Neuronal stem cell (in vitro differentiated cells): ENCODE measurements around the gene KRT27.

ENCODE experiments used
- DNase-seq: peaks from one replicate; pipeline ENCODE4 v3.0.0-alpha.2; 2013; ENCODE audit warnings: low spot score
- H2AFZ ChIP-seq: one replicate; pipeline ENCODE4 v1.6.1; 2013; ENCODE audit warnings: mild to moderate bottlenecking, low read length, inconsistent platforms
- H2AK5ac ChIP-seq: 2 replicates; pipeline ENCODE4 v1.6.1; 2013; ENCODE audit warnings: low read depth, mild to moderate bottlenecking, inconsistent platforms, low read length, moderate library complexity, mixed read lengths
- H2BK120ac ChIP-seq: 2 replicates; pipeline ENCODE4 v1.6.1; 2013; ENCODE audit warnings: low read depth, mild to moderate bottlenecking, inconsistent platforms, low read length, moderate library complexity, mixed read lengths
- H2BK12ac ChIP-seq: one replicate; pipeline ENCODE4 v1.6.1; 2013; ENCODE audit warnings: low read length, inconsistent platforms
- H2BK15ac ChIP-seq: 2 replicates; pipeline ENCODE4 v1.6.1; 2013; ENCODE audit warnings: mild to moderate bottlenecking, low read length, inconsistent platforms, mixed read lengths
- H2BK5ac ChIP-seq: one replicate; pipeline ENCODE4 v1.6.1; 2013; ENCODE audit warnings: inconsistent platforms, mild to moderate bottlenecking, low read length, moderate library complexity
- H3K14ac ChIP-seq: one replicate; pipeline ENCODE4 v1.6.1; 2013; ENCODE audit warnings: low read length, inconsistent platforms
- H3K18ac ChIP-seq: 2 replicates; pipeline ENCODE4 v1.6.1; 2013; ENCODE audit warnings: low read length, inconsistent platforms
- H3K23ac ChIP-seq: 2 replicates; pipeline ENCODE4 v1.6.1; 2013; ENCODE audit warnings: low read depth, mild to moderate bottlenecking, mixed read lengths, low read length, inconsistent platforms; ENCODE audit not compliant: poor library complexity
- H3K27ac ChIP-seq: replicated peaks from 3 replicates; pipeline ENCODE4 v1.5.1; 2013; ENCODE audit warnings: low read length, inconsistent platforms
- H3K27me3 ChIP-seq, 3 experiments: 2 replicates each; pipeline ENCODE4 v1.6.1; 2013; ENCODE audit warnings: low read length in 3 of 3, mild to moderate bottlenecking in 2 of 3, inconsistent platforms in 1 of 3, low read depth in 1 of 3, mixed read lengths in 1 of 3, moderate library complexity in 1 of 3; ENCODE audit not compliant: control insufficient read depth in 3 of 3, insufficient read depth in 3 of 3
- H3K36me3 ChIP-seq, 2 donors: replicated peaks in 1 of 2; 2 replicates each; pipeline ENCODE4 v1.6.1; 2013; ENCODE audit warnings: low read length in 2 of 2; ENCODE audit not compliant: control insufficient read depth in 2 of 2, insufficient read depth in 2 of 2
- H3K4ac ChIP-seq: 2 replicates; pipeline ENCODE4 v1.6.1; 2013; ENCODE audit warnings: inconsistent platforms, mild to moderate bottlenecking, low read length, moderate library complexity
- H3K4me1 ChIP-seq, 2 donors: 1 replicate in 1 of 2; 2 replicates in 1 of 2; pipeline ENCODE4 v1.6.1; 2013; ENCODE audit warnings: low read length in 2 of 2, low read depth in 1 of 2; ENCODE audit not compliant: control insufficient read depth in 2 of 2, insufficient read depth in 1 of 2
- H3K4me2 ChIP-seq: one replicate; pipeline ENCODE4 v1.6.1; 2013; ENCODE audit warnings: mild to moderate bottlenecking, low read length, inconsistent platforms; ENCODE audit not compliant: insufficient read depth, poor library complexity, severe bottlenecking
- H3K4me3 ChIP-seq, 2 donors: 2 replicates each; pipeline ENCODE4 v1.5.1; 2013; ENCODE audit warnings: low read length in 2 of 2, mild to moderate bottlenecking in 2 of 2, inconsistent platforms in 1 of 2, moderate library complexity in 1 of 2
- H3K79me1 ChIP-seq: one replicate; pipeline ENCODE4 v1.6.1; 2013; ENCODE audit warnings: low read depth, mild to moderate bottlenecking, inconsistent platforms, low read length, moderate library complexity
- H3K9ac ChIP-seq: one replicate; pipeline ENCODE4 v1.6.1; 2013; ENCODE audit warnings: mild to moderate bottlenecking, low read depth, low read length, inconsistent platforms; ENCODE audit not compliant: poor library complexity
- H3K9me3 ChIP-seq, 2 donors: replicated peaks in 1 of 2; 2 replicates each; pipeline versions ENCODE3 to v1.6.1; 2013; ENCODE audit warnings: low read length in 2 of 2, mild to moderate bottlenecking in 2 of 2, inconsistent platforms in 1 of 2, low read depth in 1 of 2, mixed read lengths in 1 of 2, moderate library complexity in 1 of 2; ENCODE audit not compliant: control insufficient read depth in 2 of 2, insufficient read depth in 1 of 2
- H4K8ac ChIP-seq: one replicate; pipeline ENCODE4 v1.6.1; 2013; ENCODE audit warnings: low read depth, mild to moderate bottlenecking, inconsistent platforms, low read length, moderate library complexity
- H4K91ac ChIP-seq: one replicate; pipeline ENCODE4 v1.6.1; 2013; ENCODE audit warnings: low read length, low read depth, mild to moderate bottlenecking, inconsistent platforms; ENCODE audit not compliant: poor library complexity
- WGBS, 2 donors: extraction: QIAGEN DNeasy Blood & Tissue Kit; methylation state at CpG; one replicate each; pipeline ENCODE4 v1.1.7; 2013; ENCODE audit warnings: missing lambda C conversion rate in 2 of 2, mixed read lengths in 1 of 2; ENCODE audit not compliant: insufficient read length in 2 of 2, insufficient replicate concordance in 1 of 2; ENCODE audit errors: extremely low coverage in 2 of 2; 5-methylcytosine and 5-hydroxymethylcytosine counted together

The KRT27 gene

GRCh38 chr17:40772101-40772500 lies 10.2 kb downstream of the KRT27 start, which contains the start of gene KRT26:
TSS of gene KRT26 (minus strand) at chr17:40772201. CDS start at chr17:40772113, 88 bp downstream.
- no peak within 1 kb of the TSS for H4K8ac ChIP-seq
- peaks cover 0 to 2% of the 10 kb centered on the region in 2 donors for H3K9me3 ChIP-seq
- peak within 1 kb of the TSS in 1 of 2 donors; percentile 64 for H3K4me3 ChIP-seq
- peak within 1 kb of the TSS; percentile 82 for H2BK5ac ChIP-seq
- H3K23ac ChIP-seq = no peak within 1 kb of the TSS
- no peaks in the 10 kb centered on the region for H3K4me1 ChIP-seq
- H3K27me3 ChIP-seq = peaks cover 0 to 21% (median 2%) of the 10 kb centered on the region in 3 experiments
- no peak within 1 kb of the TSS for H2AK5ac ChIP-seq
- H2BK12ac ChIP-seq = no peak within 1 kb of the TSS
- no peaks in the 10 kb centered on the region for H3K79me1 ChIP-seq
- no peaks in the 10 kb centered on the region for H3K36me3 ChIP-seq
- no peak within 1 kb of the TSS for H2BK120ac ChIP-seq
- H3K9ac ChIP-seq = no peak within 1 kb of the TSS
- H3K27ac ChIP-seq = no peak within 1 kb of the TSS
- H2BK15ac ChIP-seq = no peak within 1 kb of the TSS
- no peak within 1 kb of the TSS for H3K4ac ChIP-seq
- H2AFZ ChIP-seq = no peak within 1 kb of the TSS
- no peak within 1 kb of the TSS for H3K4me2 ChIP-seq
- WGBS, 2 donors = no CpG with 5 or more reads among the region's 3 CpGs
- H4K91ac ChIP-seq = no peak within 1 kb of the TSS
- no peak within 1 kb of the TSS for H3K18ac ChIP-seq
- DNase-seq = no peak
- H3K14ac ChIP-seq = no peak within 1 kb of the TSS

GRCh38 chr17:40765657-40766056 lies 16.7 kb downstream of the KRT27 start:
- Histone ChIP-seq H2AK5ac (no peak overlapping the region), H3K9me3 (peaks cover 6 to 12% of the 10 kb centered on the region in 2 donors), H2BK120ac (no peak overlapping the region), H2BK15ac (no peak overlapping the region), H3K4me1 (no peaks in the 10 kb centered on the region), H3K18ac (no peak overlapping the region), H3K4me3 (no peak overlapping the region), H3K14ac (no peak overlapping the region), H3K36me3 (peaks cover 0 to 2% of the 10 kb centered on the region in 2 donors), H4K91ac (no peak overlapping the region), H2AFZ (no peak overlapping the region), H2BK12ac (no peak overlapping the region), H3K9ac (no peak overlapping the region), H3K27me3 (peaks cover 0 to 6% (median 4%) of the 10 kb centered on the region in 3 experiments), H2BK5ac (no peak overlapping the region), H3K27ac (no peak overlapping the region), H3K4ac (no peak overlapping the region), H4K8ac (no peak overlapping the region), H3K79me1 (no peaks in the 10 kb centered on the region), H3K23ac (no peak overlapping the region), H3K4me2 (no peak overlapping the region)
- WGBS, 2 donors = no CpG with 5 or more reads among the region's 2 CpGs
- DNase-seq = no peak

- Histone ChIP-seq H2AFZ (no peak overlapping the region), H3K9me3 (peaks cover 12 to 13% of the 10 kb centered on the region in 2 donors), H3K4me3 (no peak overlapping the region), H2BK12ac (no peak overlapping the region), H3K4me2 (no peak overlapping the region), H3K27me3 (peaks cover 0 to 6% (median 2%) of the 10 kb centered on the region in 3 experiments), H3K23ac (no peak overlapping the region), H2BK5ac (no peak overlapping the region), H3K79me1 (no peaks in the 10 kb centered on the region), H4K91ac (no peak overlapping the region), H3K27ac (no peak overlapping the region), H3K9ac (no peak overlapping the region), H4K8ac (no peak overlapping the region), H2AK5ac (no peak overlapping the region), H3K36me3 (peaks cover 0 to 2% of the 10 kb centered on the region in 2 donors), H3K4ac (no peak overlapping the region), H2BK15ac (no peak overlapping the region), H3K4me1 (no peaks in the 10 kb centered on the region), H2BK120ac (no peak overlapping the region), H3K14ac (no peak overlapping the region), H3K18ac (no peak overlapping the region)
- WGBS, 2 donors = no CpG with 5 or more reads among the region's 1 CpG
- no peak for DNase-seq
Observed at GRCh38 chr17:40763752-40764151, 18.6 kb downstream of the KRT27 start.

GRCh38 chr17:40760105-40761016 lies 22.0 kb downstream of the KRT27 start:
- no peak overlapping the region for H3K14ac ChIP-seq
- no peak overlapping the region for H3K4me2 ChIP-seq
- no peak overlapping the region for H3K4ac ChIP-seq
- no peak overlapping the region for H3K9ac ChIP-seq
- no peak overlapping the region for H2BK12ac ChIP-seq
- H2AFZ ChIP-seq = no peak overlapping the region
- no peak overlapping the region for H4K91ac ChIP-seq
- H2AK5ac ChIP-seq = no peak overlapping the region
- H2BK5ac ChIP-seq = no peak overlapping the region
- no CpG with 5 or more reads among the region's 1 CpG for WGBS, 2 donors
- no peaks in the 10 kb centered on the region for H3K4me1 ChIP-seq
- no peaks in the 10 kb centered on the region for H3K79me1 ChIP-seq
- H3K4me3 ChIP-seq = no peak overlapping the region
- peaks cover 0 to 2% of the 10 kb centered on the region in 2 donors for H3K36me3 ChIP-seq
- H4K8ac ChIP-seq = no peak overlapping the region
- H2BK15ac ChIP-seq = no peak overlapping the region
- H3K27ac ChIP-seq = no peak overlapping the region
- peaks cover 0 to 2% (median 0%) of the 10 kb centered on the region in 3 experiments for H3K27me3 ChIP-seq
- no peak overlapping the region for H2BK120ac ChIP-seq
- H3K9me3 ChIP-seq = peaks cover 12 to 13% of the 10 kb centered on the region in 2 donors
- H3K18ac ChIP-seq = no peak overlapping the region
- DNase-seq = no peak
- H3K23ac ChIP-seq = no peak overlapping the region
